ENCODE results near the gene SYNPO.

SYNPO gene

DNA sequence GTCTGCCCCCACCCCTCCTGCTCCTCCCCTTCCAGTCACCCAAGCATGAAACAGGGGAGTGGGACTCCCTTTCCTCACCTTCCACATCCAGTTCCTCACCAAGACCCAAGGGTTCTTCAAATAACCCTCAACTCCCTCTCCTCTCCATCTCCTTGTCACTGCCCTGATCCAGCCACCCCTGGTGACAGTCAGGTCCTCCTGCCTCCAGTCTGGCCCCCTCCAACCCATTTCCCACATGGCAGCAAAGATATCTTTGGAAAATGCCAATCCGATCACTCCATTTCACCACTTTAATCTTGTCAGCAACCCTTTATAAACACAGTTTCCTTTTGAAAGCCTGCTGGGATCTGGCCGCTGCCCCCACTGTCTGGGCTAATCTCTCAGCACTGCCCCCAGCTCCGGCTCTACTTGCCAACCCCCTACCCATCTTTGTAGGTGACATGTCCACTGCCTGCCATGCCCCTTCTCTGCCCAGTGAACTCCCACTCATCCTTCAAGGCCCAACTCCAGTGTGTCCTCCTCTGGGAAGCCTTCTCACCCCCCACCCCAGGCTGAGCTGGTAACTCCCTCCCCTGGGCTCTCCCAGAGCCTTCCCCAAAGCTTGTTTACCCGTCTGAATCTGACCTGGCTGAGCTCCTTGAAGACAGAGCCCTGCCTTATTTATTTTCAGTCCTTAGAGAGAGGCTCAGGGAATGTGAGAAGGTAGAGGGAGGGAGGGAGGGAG is 19.8 kb downstream of the SYNPO start:
- no peak for DNase-seq

DNA sequence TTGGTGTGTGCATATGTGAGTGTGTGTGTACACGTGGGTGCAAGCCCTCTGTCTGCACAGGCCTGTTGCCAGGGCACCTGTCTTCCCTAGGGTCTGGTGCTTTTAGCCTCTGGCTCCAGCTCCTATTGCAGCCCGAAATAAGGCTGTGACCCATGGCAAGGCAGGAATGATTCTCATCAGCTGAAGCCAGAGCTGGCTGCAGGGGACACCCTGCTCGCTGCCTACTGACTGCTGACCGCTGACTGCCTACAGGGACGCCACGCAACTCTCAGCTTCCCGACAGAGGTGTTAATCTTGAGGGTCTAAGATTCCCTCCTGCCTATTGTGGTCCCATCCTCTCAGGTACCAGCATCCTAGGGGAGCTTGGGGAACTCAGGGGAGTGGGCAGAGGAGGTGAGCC is 20.6 kb downstream of the SYNPO start, which contains the start of gene MYOZ3:
Gene MYOZ3, plus strand, starts transcription at position 166 of the 400 bp plus-strand sequence. CDS start 1,691 bp downstream, outside the sequence.
- no peak for DNase-seq

DNA sequence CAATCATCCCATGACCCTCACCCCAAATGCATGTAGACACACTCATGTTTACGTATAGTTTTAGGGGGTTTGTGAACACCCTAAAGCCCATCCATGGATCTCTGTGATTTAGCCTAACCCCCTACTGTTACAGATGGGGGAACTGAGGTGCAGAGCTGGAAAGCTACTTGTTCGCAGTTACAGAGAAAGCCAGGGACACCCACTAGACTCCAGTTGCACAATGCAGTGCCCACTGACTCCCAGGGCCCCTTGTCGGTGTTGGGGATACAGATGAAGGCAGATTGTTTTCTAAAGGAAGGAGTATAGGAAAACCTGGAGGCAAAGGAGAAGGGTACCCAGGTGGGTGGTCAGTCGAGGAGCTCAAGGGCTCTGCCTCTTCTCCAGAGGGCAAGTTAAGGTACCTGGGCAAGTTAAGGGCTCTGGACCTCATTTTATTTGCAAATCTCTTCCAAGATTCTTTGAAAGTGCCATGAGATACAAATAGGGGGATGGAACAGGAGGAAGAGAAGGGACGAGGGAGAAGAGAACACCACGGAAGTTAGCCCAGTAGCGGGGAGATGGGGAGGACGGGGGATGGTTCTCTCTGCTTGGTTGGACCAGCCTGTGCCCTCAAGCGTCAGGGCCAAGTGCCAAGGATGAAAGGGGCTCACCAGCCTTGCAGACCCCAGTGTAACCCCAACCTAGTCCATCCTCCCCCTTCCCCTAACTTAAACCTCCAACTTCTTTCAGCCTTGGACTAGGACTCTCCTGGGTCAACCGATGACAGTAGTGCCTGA is 21.5 kb downstream of the SYNPO start:
- DNase-seq = no peak

DNA sequence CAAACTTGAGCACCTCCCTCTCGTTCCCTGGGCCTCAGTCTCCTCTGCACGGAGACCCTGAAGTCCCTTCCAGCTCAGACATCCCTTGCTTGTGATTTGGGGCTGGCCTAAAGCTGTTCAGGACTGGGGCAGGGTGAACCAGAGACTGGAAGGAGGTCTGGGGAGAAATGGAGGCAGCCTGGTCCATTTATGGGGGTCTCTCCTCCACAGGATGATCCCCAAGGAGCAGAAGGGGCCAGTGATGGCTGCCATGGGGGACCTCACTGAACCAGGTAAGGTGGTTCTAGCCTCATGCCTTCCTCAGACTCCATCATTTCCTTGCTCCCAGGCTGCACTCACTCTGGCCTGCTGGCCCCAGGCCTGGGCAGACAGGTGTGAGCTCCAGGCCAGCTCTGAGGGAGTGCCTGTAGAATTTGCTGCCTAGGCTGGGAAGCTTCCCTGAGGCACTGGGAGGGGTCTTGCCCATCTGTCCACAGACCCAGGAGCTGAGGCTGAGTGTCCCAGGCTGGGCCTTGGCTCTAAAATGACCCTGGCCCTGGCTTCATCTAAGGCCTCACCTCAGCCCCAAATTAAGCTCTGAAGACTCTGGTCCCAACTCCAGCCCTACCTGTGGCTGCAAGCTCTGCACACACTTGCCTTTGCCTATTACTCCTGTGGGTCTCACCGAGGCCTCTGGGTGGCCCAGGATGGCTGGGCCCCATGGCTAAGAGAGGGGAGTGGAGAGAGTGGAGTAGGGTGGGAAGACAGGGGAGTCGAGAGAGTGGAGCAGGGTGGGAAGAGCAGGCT is 22.5 kb downstream of the SYNPO start:
- DNase-seq = no peak

DNA sequence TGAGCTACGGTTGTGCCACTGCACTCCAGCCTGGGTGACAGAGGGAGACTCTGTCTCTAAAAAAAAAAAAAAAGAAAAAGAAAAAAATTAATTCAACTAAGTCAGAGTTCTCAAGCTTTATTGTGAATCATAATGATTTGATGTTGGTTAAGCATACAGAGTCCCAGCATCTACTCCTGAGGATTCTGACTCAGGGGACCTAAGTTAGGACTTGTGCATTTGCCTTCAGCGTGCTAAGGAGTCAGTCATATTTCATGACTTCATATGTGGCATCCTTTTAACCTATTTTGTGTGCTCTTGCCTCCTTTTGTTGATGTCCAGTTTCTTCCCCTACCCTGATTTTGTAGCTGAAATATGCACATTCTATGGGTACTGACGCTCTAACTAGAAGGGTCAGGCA is 23.5 kb downstream of the SYNPO start:
- no peak for DNase-seq

DNA sequence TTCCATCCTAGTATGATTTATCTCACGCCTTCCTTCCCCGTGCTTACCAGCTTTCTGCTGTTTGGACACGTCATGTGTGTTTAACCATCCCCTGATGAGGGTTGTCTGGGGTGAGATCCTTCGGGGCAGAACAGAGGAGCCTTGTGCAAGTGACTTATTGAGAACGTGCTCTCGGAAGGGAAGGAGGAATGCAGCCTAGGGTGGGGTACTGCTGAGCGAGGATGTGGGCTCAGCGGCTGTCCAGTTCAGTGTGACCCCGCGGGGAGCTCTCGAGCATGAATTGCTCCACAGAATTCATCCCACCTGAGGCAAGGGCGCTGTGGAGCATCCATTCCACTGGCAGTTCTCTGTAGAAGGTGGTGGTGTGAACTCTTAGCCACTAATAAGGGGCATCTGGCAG is 24.6 kb downstream of the SYNPO start:
- no peak for DNase-seq

DNA sequence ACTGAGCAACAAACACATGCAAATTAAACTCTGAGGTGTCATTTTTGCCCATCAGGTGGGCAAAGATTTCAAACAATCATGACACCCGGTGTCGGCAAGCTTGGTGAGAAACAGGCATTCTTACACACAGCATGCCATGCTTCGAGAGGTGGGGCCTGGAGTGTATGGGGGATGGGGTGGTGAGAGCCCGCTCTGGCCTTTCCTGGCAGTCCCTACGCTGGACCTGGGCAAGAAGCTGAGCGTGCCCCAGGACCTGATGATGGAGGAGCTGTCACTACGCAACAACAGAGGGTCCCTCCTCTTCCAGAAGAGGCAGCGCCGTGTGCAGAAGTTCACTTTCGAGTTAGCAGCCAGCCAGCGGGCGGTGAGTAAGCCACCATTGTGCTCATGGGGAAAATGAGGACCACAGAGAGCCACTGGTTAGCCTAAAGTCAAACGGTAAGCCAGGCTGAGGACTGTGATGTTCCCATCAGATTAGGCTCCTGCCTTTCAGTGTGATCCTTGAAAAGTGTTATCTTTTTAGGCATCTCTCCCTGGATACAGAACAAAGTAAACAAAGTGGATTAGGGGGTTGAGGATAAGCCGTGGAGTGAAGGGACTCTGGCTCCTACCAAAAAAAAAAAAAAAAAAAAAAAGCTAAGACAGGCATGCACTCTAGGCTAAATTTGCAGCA is 30.0 kb downstream of the SYNPO start:
- DNase-seq = no peak

DNA sequence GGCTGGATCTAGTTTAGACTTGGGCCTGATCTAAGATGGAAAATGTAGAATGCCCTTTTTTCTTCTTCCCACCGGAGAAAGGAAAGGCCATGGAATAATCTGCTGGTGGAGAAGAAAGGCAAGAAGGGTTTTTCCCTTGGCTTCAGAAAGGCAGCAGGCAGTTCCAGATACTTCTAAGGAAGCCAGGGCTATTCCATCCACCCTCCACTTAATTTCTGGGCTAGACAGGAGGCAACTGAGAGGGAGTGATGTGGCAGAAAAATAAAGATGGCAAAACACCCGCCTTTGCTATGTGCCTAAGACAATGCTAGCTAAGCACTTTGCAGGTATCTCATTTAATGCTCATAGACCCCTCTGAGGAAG is 30.5 kb downstream of the SYNPO start:
- no peak for DNase-seq

DNA sequence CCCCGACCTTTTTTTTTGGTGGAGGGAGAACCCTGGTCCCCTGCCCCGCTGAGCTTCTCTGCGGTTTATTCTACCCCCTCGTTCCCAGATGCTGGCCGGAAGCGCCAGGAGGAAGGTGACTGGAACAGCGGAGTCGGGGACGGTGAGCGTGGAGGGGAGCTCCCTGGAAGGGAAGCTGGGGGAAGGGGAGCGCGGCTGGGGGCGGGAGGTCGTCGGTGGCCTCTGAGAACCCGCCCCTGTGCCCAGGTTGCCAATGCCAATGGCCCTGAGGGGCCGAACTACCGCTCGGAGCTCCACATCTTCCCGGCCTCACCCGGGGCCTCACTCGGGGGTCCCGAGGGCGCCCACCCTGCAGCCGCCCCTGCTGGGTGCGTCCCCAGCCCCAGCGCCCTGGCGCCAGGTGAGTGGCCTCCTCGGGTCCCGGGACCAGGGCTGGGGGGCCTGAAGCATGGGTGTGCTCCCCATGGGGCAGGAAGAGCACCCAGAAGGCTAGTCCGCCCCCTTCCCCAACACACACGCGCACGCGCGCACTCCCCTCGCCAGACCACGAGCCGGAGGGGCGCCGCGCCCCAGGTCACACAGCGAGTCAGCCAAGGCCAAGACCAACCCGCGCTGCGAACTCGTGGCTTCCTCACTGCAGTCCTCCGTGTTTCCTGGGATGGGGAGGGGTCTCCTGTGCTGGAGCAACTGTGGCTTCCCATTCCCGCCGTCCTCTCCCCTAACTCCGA is 31.2 kb downstream of the SYNPO start:
- DNase-seq = no peak

DNA sequence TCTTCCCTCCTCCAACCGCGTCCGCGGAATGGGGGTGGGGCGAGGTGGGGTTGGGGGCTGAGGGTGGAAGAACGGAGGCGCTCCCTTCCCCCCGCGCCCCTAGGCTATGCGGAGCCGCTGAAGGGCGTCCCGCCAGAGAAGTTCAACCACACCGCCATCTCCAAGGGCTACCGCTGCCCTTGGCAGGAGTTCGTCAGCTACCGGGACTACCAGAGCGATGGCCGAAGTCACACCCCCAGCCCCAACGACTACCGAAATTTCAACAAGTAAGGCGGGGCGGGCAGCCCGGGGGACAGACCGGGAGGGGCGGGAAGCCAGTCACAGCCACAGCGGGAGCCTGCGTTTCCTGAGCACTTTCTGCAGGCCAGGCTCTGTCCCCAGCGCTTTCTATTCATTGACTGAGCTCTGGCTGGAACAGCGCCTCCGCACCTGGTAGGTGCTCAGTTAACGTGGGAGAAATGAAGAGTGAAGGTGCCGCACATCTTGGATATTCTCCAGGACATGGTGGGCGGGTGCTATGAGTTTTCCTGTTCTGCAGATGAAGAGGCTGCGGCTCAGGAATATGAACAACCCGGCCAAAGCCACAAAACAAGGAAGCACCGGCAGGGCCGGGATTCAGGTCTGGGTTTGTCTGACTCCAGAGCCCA is 31.9 kb downstream of the SYNPO start:
- DNase-seq = no peak

DNA sequence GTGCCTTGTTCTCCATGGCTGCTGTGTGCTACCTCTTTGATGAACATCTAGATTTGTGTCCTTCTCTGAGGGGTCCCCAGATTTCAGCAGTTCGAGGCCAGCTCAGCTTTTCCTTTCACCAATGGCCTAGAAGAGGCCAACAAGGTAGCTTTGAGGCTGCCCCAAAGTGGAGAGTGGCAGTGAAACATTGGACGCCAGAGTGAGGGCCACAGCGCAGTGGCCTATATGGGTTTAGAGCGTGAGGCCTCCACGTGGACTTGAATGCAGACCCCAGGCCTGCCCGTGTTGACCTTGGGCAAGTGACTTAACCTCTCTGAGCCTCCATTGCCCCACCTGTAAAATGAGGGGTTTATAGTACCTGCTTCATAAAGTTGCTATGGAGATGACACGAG is 32.4 kb downstream of the SYNPO start:
- DNase-seq = no peak

DNA sequence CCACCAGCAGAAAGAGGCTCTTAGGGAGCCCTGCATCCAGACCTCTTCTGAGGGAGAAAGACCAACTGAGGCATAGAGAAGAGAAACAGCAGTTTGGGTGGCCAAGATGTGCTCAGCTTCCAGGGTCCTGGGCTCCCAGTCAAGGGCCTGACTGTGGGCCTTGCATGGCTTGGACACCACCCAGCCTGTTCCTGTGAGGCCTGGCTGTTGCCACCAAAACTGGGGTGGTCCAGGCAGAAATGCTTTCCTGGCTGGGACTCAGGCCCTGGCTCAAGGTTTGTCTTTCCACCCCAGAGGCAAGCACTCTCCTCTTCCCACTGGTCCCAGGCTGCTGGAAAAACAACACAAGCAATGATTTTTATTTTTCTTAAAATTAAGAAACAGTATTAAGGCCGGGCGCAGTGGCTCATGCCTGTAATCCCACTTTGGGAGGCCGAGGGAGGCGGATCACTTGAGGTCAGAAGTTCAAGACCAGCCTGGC is 33.9 kb downstream of the SYNPO start:
- DNase-seq = no peak

DNA sequence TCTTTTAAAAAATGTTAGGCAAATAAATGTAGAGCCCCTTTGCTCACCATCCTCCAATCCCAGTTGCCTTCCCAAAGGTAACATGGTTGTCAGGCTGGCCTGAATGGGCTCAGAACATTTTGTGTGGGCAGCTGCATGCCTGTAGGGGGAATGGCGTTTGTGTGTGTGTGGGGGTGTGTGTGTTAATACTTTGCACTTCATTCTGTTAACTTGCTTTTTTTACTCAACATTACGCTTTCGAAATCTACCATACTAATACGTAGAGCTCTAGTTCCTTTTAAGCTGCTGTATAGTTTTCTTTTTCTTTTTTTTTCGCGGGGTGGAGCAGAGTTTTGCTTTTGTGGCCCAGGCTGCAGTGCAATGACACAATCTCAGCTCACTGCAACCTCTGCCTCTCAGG is 34.6 kb downstream of the SYNPO start:
- DNase-seq = no peak

DNA sequence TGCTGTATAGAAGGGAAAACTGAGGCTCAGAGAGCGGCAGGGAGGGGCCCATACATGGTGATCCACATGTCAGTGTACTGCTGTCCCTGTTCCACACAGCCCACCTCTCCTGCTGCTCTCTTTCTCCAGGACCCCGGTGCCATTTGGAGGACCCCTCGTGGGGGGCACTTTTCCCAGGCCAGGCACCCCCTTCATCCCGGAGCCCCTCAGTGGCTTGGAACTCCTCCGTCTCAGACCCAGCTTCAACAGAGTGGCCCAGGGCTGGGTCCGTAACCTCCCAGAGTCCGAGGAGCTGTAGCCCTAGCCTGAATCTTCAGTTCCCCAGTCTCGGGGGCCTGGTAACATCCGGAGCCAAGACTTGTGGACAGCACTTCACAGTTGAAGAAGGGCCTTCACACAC is 36.1 kb downstream of the SYNPO start:
- DNase-seq = no peak

DNA sequence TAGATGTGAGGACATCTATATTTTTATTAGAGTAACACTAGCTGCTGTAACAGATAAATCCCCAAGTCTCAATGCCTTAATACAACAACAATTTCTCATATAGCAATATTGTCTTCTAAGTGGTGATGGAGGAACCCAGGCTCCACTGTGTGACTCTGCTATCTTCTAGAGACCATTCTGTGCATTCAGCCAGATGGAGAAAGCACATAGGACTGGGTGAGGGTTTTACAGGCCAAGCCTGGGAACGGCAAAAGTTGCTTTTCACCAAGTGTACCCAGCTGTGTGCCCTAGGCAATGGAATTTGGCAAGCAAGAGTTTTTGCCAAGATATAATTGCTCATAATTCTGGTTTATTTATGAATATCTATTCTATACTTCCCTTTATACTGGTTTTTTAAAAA is 48.7 kb downstream of the SYNPO start:
- DNase-seq = no peak

DNA sequence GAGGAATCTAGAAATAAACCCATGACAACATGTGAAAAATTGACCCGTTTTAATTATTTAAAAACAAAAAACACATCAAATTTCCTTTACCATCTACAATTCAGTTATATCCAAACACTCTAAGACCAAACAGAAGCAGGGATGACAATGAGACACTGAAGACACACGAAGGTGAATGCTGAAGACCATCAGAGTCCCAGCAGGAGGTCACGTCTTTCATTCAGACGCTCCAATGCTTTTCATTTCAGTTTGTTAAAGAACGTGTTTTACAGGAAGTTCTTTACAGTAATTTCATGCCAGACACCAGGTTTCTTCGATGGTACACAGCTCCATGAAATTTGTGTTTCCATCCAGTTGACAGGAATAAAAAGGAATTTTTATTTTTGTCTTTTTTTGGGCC is 50.3 kb downstream of the SYNPO start:
- DNase-seq = no peak

DNA sequence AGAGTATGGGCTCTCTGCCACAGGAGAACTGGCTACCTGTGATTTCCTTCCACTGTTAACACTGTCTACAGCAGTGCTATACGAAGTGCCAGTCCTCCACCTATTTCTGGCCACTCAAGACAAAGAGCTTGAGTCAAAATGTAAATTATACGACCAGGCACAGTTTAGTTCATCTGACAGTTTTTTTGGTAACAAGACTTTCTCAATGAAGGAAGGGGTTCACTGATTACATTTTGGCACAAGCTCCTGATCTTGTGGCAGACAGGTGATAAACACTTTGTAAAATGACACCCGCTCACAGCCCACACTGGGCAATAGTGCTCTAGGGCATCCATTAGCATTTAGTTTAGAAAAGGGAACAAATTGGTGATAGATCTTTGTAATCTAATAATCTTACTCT is 51.8 kb downstream of the SYNPO start:
- no peak for DNase-seq

DNA sequence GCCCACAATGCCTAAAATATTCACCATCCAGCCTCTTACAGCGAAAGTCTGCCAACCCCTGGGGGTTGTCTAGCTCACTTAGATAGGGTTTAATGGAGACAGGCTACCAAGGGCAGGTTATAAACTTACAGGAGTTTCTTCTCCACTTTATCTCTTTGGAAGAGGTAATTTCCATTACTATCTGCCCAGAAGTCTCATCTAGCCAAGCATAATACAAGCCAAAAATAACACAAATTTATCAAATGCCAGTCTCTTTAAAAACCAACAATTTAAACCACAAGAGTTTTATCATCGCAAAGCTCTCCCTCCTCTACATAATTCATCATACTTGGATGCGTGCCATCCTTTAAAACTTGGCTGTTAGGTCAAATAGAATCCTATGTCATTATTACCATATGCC is 54.2 kb downstream of the SYNPO start:
- no peak for DNase-seq

DNA sequence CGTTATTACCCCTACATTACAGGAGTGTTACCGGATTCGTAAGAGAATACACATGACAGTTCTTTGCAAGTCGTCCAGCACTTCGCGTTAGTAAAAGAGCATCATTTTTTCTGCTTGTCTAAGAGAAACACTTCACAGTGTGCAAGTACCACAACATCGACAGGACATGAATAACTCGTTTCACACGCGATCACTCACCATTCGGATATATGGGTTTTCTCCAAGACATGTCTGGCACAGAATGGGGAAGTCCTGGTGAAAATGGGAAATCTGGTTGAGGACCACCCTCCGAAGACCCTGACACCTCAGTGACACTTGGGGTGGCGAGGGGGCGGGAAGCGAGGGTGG is 59.8 kb downstream of the SYNPO start:
- DNase-seq = no peak

DNA sequence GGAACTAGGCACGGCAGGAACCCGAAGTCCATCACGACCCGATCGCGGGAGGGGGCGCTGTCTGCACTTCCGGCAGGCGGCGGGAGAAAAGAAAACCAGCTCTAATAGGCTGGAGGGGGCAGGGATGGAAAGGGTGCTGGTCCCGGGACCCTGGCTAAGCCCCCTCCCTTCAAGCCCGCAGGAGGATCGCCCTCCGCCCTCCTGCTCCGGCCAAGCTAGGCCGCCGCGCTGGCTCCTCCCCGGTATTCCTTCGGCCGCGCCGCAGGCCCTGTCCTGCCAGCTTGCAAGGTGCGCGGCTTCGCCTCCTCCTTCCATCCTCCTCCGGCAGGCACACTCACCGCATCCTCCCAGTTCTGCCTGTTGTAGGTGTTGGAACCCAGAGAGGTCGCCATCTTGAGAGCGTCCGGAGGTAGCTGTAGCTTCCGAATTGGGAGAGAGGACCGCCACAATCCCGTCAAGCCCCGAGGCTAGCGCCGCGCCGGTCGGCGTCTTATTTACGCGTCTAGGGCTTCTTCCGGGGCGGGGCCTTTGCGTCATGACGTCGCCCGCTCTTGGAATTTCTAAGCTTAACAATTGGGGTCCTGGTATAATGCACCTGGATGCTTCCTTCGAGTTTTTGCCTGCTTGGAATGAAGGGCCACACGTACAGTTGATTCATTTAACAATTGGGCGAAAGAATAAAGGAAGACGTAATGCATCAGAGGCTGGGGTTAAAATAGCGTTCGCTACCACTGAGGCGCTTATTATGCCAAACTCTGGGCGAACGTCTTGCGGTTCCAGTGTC is 60.3 kb downstream of the SYNPO start, which contains the start of gene RBM22:
Gene RBM22, minus strand, starts transcription at position 469 of the 784 bp plus-strand sequence. Its CDS starts 77 bp downstream, at position 392.
- DNase-seq = peak; percentile 91

DNA sequence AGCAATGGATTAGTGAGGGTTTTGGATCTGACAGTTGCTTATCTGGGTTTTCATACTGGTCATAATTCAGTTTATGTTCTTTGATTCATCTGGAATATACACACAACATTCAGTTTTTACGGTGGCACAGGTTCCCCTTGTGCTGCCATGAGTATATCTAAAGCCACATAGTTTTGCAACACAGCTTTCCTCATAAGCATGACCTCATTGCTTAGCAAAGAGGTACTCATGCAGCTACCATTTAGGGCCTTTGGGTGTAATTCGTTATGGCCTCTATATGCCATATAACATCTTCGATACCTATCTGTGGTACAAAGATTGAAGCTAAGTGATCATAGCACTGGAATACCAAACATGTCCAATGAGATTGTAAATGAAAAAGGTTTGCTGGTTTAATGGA is 63.3 kb downstream of the SYNPO start:
- DNase-seq = no peak

Data from CD4-positive, alpha-beta T cell treated with Interleukin-15 for 1 hour (primary cell).